GM21381 (cell line): Measurements from ENCODE around the gene NAT14.
A peak's percentile ranks its signal among the peaks of the same experiment; 100 is the strongest.

ENCODE experiments used
- ATAC-seq: cut with Tn5 transposase; IDR thresholded peaks from one replicate; pipeline ENCODE4 v1.9.1; 2021; ENCODE audit warnings: mild to moderate bottlenecking, moderate library complexity; ENCODE audit not compliant: unreplicated experiment

NAT14 gene

DNA sequence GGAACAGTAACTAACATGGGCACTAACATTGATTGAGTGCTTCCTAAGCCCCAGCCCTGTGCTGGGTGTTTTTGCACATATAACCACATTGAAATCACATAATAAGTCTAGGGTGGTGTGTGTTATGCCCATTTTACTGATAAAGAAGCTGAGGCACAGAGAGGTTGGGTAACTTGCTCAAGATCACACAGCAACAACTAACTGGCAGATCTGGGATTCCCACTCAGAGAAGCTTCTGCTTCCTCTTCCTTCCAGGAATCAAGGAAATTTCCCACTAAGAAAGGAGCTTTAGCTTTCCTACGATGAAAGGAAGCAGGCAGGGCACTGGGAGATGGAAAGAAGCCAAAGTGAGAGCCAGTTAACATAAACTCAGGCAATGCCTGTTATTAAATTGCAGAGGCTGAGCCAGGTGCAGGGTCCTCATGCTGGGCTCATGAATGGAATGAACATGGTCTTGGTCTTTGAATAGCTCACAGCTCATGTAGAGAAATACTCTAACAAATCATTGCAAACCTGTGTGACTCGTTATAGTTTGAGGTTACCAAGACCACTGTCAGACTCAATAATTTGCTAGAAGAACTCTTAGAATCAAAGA lies 13.4 kb downstream of the NAT14 start:
- ATAC-seq, result no peak

DNA sequence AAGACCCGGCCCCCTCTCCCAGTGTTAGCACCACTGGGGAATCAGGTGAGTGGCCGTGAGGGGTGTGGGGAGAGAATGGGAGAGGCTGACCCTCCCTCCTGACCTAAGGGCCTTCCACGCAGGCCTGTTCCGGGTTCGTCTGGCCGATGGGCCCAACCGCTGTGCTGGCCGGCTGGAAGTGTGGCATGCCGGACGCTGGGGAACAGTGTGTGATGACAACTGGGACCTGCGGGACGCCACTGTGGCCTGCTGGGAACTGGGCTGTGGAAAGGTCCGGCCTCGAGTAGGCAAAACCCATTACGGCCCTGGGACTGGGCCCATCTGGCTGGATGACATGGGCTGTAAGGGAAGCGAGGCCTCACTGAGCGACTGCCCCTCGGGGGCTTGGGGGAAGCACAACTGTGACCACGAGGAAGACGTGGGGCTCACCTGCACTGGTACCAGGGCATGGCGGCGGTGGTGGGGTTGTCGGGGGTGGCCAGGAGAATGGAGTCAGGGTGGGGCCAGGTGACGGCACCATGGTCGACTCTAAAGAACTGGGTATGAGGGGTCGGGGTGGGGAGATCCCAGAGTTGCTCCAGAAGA lies 15.5 kb downstream of the NAT14 start:
- no peak for ATAC-seq

- no peak for ATAC-seq
These were observed 17.4 kb downstream of the NAT14 start for GRCh38 chr19:55502197-55502952.

GRCh38 chr19:55503157-55503501 lies 18.1 kb downstream of the NAT14 start:
- ATAC-seq, result no peak

- ATAC-seq, result peak; percentile 89
These were observed 18.7 kb downstream of the NAT14 start for GRCh38 chr19:55503502-55504251.

- peak; percentile 15 for ATAC-seq
These were observed 19.2 kb downstream of the NAT14 start for GRCh38 chr19:55504252-55504603.

GRCh38 chr19:55504981-55505380 lies 20.0 kb downstream of the NAT14 start:
- ATAC-seq, result no peak

DNA sequence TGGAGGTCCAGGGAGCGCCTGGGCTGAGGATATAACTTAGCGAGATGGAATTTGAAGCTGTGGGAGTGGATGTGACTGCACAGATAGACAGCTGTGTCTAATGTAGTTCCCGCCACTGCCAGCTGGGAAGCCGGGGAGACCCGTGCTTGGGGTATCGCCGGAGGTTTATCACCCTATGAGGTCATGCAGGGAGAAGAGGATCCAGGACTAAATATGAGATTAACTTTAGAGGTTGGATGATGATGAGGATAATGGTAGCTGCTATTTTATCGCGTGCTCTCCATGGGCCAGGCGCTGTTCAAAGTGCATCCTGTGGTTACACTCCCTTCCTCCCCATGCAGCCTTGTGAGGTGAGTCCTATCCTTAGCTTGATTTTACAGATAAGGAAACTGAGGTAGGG lies 23.1 kb downstream of the NAT14 start:
- ATAC-seq, result no peak

DNA sequence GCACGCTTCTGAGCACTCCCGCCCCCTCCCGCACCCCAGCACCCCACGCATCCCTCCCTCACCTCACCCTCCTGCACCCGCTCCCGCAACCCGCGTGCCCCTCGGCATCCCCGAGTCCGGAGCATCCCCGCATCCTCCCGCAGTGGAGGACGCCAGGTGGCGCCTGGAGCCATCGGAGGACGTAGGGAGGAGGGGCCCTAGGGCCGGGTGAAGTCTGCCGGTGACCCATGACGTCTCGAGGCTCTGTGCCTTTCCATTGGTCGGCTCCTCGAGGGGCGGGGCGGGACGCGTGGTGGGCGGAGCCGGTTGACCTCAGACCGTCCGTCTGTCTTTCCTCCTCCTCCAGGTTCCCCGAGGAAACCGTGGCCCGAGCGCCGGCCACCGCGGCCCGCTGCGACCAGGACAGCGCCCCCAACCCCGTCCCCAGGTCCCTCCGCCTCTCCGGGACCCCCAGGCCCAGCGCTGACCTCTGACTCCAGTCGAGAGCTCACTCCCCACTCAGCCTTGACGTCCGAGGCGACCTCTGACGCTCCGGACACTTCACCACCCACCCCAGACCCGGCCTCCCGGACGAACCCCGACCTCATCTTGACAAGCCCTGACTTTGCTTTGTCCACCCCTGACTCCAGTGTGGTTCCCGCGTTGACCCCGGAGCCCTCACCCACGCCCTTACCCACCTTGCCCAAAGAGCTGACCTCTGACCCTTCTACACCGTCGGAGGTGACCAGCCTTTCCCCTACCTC lies 32.1 kb downstream of the NAT14 start:
- peak; percentile 99 for ATAC-seq

DNA sequence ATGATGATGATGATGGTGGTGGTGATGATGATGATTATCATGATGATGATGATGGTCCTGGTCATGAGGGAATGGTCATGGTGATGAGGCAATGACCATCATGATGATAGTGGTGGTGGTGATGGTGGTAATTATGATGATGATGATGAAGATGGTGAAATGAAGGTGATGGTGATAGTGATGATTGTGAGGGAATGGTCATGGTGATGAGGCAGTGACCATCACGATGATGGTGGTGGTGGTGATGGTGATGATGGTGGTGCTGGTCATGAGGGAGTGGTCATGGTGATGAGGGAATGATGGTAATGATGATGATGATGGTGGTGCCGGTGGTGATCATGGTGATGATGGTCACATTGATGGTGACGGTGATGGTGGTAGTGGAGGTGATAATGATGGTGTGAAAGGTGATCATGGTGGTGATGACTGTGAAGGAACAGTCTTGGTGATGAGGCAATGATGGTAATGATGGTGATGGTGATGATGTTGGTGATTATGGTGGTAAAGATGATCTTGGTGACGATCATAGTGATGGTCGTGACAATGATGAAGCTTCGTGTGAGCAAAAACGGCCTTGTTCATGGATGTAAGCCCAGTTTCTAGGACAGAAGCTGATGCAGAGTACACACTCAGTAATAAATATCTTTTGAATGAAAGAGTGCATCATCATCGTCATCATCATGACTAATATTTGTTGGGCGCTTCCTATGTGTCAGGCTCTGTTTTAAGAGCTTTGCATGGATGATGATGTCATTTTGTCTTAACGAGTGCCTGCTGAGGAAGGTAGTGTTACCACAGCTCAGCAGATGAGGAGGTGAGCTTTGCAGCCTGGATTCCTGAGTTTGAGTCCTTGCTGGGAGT lies 34.7 kb downstream of the NAT14 start:
- no peak for ATAC-seq

DNA sequence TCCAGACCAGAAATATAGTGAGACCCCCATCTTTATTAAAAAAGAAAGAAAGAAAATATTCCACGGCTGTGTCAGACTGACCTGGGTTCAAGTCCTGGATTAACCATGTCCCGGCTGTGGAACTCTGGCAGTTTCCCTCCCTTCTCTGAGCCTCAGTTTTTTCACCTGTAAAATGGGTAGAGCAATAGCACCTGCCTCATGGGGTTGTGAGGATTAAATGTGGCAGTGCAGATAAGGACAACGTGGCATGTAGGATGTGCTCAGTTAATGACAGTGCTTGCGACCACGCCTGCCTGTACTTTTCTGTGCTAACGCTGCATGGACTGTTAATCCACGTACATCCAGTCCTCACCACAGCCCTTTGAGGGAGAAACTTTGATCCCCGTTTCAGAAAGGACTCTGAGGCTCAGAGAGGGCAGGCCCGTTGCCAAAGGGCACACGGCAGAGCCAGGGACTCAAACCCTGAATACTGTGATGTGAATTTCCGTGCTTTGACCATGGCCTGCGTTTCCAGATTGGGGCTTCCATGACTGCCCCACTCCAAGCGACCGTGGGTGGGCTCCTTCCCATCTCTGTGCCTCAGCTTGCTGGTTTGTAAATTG lies 35.8 kb downstream of the NAT14 start:
- no peak for ATAC-seq

GRCh38 chr19:55525289-55526101 lies 40.5 kb downstream of the NAT14 start:
- no peak for ATAC-seq

DNA sequence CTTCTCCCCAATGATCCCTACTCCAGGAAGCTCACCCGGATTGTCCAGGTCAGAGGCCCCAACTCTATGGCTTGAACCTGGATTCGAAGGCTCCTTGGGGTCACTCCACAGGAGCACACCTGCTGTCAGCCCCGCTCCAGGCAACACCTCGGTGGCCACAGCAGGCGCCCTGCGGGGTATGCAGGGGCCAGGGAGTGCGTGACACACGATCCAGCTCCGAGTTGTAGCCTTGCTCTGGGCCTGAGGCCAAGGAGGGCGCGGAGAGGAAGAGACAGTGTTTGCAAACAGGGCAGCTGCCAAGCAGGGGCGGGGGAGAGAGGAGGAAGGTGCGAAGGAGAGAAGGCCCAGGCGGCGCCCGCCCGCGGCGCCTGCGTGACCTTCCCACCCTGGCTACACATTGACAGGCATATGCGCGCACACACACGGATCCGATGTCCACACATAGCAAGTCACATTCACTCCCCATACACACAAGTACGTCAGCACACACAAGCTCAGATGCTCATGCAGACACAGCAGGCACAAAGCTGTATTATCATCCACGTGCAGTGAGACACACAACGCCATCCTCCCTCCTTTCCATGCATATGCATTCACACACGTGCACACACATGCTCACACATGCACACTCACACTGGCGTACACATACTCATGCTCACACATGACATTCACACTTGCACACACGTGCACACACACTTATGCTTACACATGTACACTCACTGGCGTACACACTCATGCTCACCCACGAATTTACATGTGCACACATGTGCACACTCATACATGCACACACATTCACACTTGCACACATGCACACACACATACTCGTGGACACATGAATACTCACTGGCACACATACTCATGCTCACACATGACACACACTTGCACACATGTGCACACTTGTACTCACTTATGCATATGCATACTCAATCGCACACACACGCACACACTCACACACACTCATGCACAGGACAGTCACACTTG lies 41.5 kb downstream of the NAT14 start:
- no peak for ATAC-seq

- no peak for ATAC-seq
These were observed 42.4 kb downstream of the NAT14 start for GRCh38 chr19:55527197-55528029.

GRCh38 chr19:55528030-55528803 lies 43.2 kb downstream of the NAT14 start:
- ATAC-seq, result no peak

DNA sequence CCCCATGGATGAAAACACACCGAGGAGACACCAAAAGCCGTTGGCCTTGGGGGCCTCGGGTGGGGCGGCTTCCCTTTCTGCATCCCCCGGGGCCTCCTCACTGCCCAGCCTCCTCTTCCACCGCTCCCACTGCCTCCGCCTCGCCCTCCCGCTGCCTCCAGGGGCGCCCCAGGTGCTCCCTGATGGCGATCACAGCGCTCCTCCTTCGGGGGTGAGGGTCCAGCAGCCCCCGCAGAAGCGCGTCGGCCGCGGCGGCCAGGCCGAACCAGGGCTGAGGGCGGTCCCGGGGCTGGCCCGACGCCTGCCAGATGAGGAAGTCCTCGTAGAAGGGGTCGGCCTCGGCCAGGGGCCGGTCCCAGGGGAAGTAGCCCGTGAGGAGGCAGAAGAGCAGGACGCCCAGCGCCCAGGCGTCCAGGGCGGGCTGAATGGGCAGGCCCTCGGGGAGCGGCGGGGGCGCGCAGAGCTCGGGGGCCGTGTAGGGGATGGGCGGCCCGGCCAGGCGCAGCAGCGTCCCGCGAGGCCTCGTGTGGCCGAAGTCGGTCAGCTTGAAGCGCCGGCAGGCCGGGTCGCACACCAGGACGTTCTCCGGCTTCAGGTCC lies 44.7 kb downstream of the NAT14 start:
- no peak for ATAC-seq
